NCI-H2171 treated with DMSO at 0.1 percent for 48 hours (cell line): Measurements from ENCODE around the gene RDH11.
"Not testable (repeated sequence)": the region's sequence is repeated elsewhere in the genome, so short reads cannot be mapped to it uniquely, and the experiment has no call there.

Experiments
- DNase-seq: peaks from one replicate; lab custom pipeline; 2025; lab: John Stamatoyannopoulos, UW

The RDH11 gene

GRCh38 chr14:67703997-67704396 is 8.4 kb upstream of the RDH11 start:
- DNase-seq, result no peak

GRCh38 chr14:67701492-67701891 is 5.9 kb upstream of the RDH11 start, which contains the start of gene RDH12:
RDH12 (plus strand) TSS chr14:67701886; CDS start chr14:67722643, 20,757 bp downstream.
- not testable (repeated sequence) for DNase-seq

- no peak for DNase-seq
Observed at GRCh38 chr14:67698179-67698578, 2.6 kb upstream of the RDH11 start.

- no peak for DNase-seq
Observed at GRCh38 chr14:67697006-67697405, 1.4 kb upstream of the RDH11 start.

- peak; percentile 67 for DNase-seq
Observed at GRCh38 chr14:67694791-67695393, 672 bp downstream of the RDH11 start.

GRCh38 chr14:67690011-67690410 is 5.6 kb downstream of the RDH11 start:
- DNase-seq, result no peak

- DNase-seq, result no peak
Observed at GRCh38 chr14:67683842-67684241, 11.7 kb downstream of the RDH11 start.

- no peak for DNase-seq
Observed at GRCh38 chr14:67680941-67681340, 14.6 kb downstream of the RDH11 start.

- DNase-seq, result no peak
Observed at GRCh38 chr14:67680121-67680602, 15.4 kb downstream of the RDH11 start.

- no peak for DNase-seq
Observed at GRCh38 chr14:67679006-67679405, 16.6 kb downstream of the RDH11 start.

GRCh38 chr14:67675219-67675582 is 20.4 kb downstream of the RDH11 start:
- DNase-seq, result no peak

GRCh38 chr14:67674480-67675218 is 20.9 kb downstream of the RDH11 start, which contains the start of gene VTI1B:
VTI1B (minus strand) TSS chr14:67674632; CDS start chr14:67674489, 143 bp downstream.
- peak; percentile 84 for DNase-seq

GRCh38 chr14:67674139-67674479 is 21.5 kb downstream of the RDH11 start:
- peak; percentile 71 for DNase-seq

GRCh38 chr14:67673451-67673850 is 22.1 kb downstream of the RDH11 start:
- DNase-seq, result no peak

- no peak for DNase-seq
Observed at GRCh38 chr14:67668559-67668958, 27.0 kb downstream of the RDH11 start.

GRCh38 chr14:67666750-67667449 is 28.7 kb downstream of the RDH11 start:
- peak; percentile 59 for DNase-seq

GRCh38 chr14:67665868-67666267 is 29.7 kb downstream of the RDH11 start:
- no peak for DNase-seq

GRCh38 chr14:67663633-67664032 is 31.9 kb downstream of the RDH11 start:
- no peak for DNase-seq

GRCh38 chr14:67653651-67654280 is 41.8 kb downstream of the RDH11 start:
- DNase-seq, result no peak

- DNase-seq, result no peak
Observed at GRCh38 chr14:67652189-67652588, 43.4 kb downstream of the RDH11 start.

- no peak for DNase-seq
Observed at GRCh38 chr14:67650694-67651093, 44.9 kb downstream of the RDH11 start.

GRCh38 chr14:67650151-67650550 is 45.4 kb downstream of the RDH11 start:
- no peak for DNase-seq
